Keratinocyte (primary cell): ENCODE measurements around the gene SLC25A19. TPM values are rescaled to one million over a fixed set of nuclear protein-coding genes. Genes with fewer than 3 reads are reported as not detected.
A peak's percentile ranks its signal among the peaks of the same experiment; 100 is the strongest.

Experiments
- DNase-seq: peaks from one replicate; pipeline ENCODE4 v3.0.0-alpha.2; 2011; ENCODE audit warnings: low read depth, missing footprints, low spot score
- FAIRE-seq: peaks from 2 replicates; lab custom pipeline; 2011; peaks lifted over from hg19 to GRCh38; lab: Jason Lieb, UNC
- H2AFZ ChIP-seq: 2 replicates; pipeline ENCODE4 v1.6.0; 2012; ENCODE audit warnings: low read length, control low read depth, inconsistent platforms; ENCODE audit not compliant: control insufficient read depth
- H3K27ac ChIP-seq: 2 replicates; pipeline ENCODE4 v1.5.1; 2011; ENCODE audit warnings: low read length; ENCODE audit not compliant: control insufficient read depth, insufficient read depth
- H3K27me3 ChIP-seq: 3 replicates; pipeline ENCODE4 v1.6.0; 2011; ENCODE audit warnings: low read length; ENCODE audit not compliant: control insufficient read depth, insufficient read depth; ENCODE audit errors: extremely low read depth
- H3K36me3 ChIP-seq, 2 experiments: 2 replicates in 1 of 2; 3 replicates in 1 of 2; pipeline ENCODE4 v1.5.1; 2011; ENCODE audit warnings: low read length in 2 of 2, mild to moderate bottlenecking in 1 of 2; ENCODE audit not compliant: control insufficient read depth in 2 of 2, insufficient read depth in 2 of 2; ENCODE audit errors: extremely low read depth in 1 of 2
- H3K4me1 ChIP-seq: 3 replicates; pipeline ENCODE4 v1.5.1; 2011; ENCODE audit warnings: low read length; ENCODE audit not compliant: control insufficient read depth, insufficient read depth; ENCODE audit errors: extremely low read depth
- H3K4me2 ChIP-seq: 3 replicates; pipeline ENCODE4 v1.6.0; 2011; ENCODE audit warnings: low read depth, low read length; ENCODE audit not compliant: control insufficient read depth, insufficient read depth; ENCODE audit errors: extremely low read depth
- H3K4me3 ChIP-seq, 3 experiments: fragments of 200-600 bp in 1 of 3; sonication (generic) in 1 of 3; 2 replicates in 2 of 3; 3 replicates in 1 of 3; pipeline ENCODE4 v1.5.1; 2011 to 2016; ENCODE audit warnings: low read length in 3 of 3, mild to moderate bottlenecking in 3 of 3, control low read depth in 2 of 3, inconsistent platforms in 1 of 3, low read depth in 1 of 3, mixed read lengths in 1 of 3, mixed run types in 1 of 3, moderate library complexity in 1 of 3; ENCODE audit not compliant: control insufficient read depth in 2 of 3, insufficient read depth in 2 of 3; ENCODE audit errors: extremely low read depth in 1 of 3
- H3K79me2 ChIP-seq: 2 replicates; pipeline ENCODE4 v1.6.0; 2012; ENCODE audit warnings: low read length; ENCODE audit not compliant: control insufficient read depth, insufficient read depth
- H3K9ac ChIP-seq: 3 replicates; pipeline ENCODE4 v1.6.0; 2011; ENCODE audit warnings: low read length; ENCODE audit not compliant: control insufficient read depth, insufficient read depth; ENCODE audit errors: extremely low read depth
- H3K9me1 ChIP-seq: 3 replicates; pipeline ENCODE4 v1.6.0; 2011; ENCODE audit warnings: low read length; ENCODE audit not compliant: control insufficient read depth, insufficient read depth; ENCODE audit errors: extremely low read depth
- H3K9me3 ChIP-seq: 2 replicates; pipeline ENCODE4 v1.5.1; 2012; ENCODE audit warnings: low read depth, low read length; ENCODE audit not compliant: control insufficient read depth
- H4K20me1 ChIP-seq: 3 replicates; pipeline ENCODE4 v1.6.0; 2011; ENCODE audit warnings: low read length; ENCODE audit not compliant: control insufficient read depth, insufficient read depth; ENCODE audit errors: extremely low read depth
- CTCF ChIP-seq, 3 experiments: IDR thresholded peaks in 1 of 3; conservative IDR thresholded peaks in 1 of 3; optimal IDR thresholded peaks in 1 of 3; 2 replicates in 2 of 3; 3 replicates in 1 of 3; pipeline versions ENCODE3 to v1.5.1; 2011; ENCODE audit warnings: low read length in 3 of 3, mild to moderate bottlenecking in 3 of 3, moderate library complexity in 2 of 3, control low read depth in 1 of 3, inconsistent platforms in 1 of 3; ENCODE audit not compliant: insufficient read depth in 2 of 3; ENCODE audit errors: extremely low read depth in 1 of 3
- EZH2 ChIP-seq: IDR thresholded peaks from one replicate; pipeline ENCODE4 v1.6.1; 2012; ENCODE audit warnings: inconsistent platforms, mild to moderate bottlenecking, low read length, moderate library complexity
- dilution Hi-C: fragments of 300-500 bp; cut with MboI; formaldehyde crosslinking; loops from one replicate; pipeline ENCODE4 v1.7.0; 2020; ENCODE audit warnings: low sequenced_read_pairs; ENCODE audit not compliant: extremely low pct_ligation_motif_present
- polyA plus RNA-seq, 5 experiments: library from polyadenylated mRNA; depleted of rRNA in 3 of 5; stranded (reverse) in 3 of 5; stranded (forward) in 1 of 5; unstranded in 1 of 5; fragments of >200 nt; gene quantifications; 1 replicate in 1 of 5; 2 replicates in 3 of 5; 3 replicates in 1 of 5; pipeline versions ENCODE4 v1.2.1 to v1.2.3, GENCODE V29; 2011 to 2012; ENCODE audit warnings: missing spikeins in 2 of 5, low read depth in 1 of 5, low replicate concordance in 1 of 5

Gene SLC25A19
- polyA plus RNA-seq, 1 donor (not counting 4 experiments of a cell fraction or from before 2014, with no cell fraction given): 7.0 TPM

- no peaks in the 10 kb centered on the region for H3K79me2 ChIP-seq
- H3K4me2 ChIP-seq: peak overlapping the region; percentile 84
- H3K9me3 ChIP-seq: no peaks in the 10 kb centered on the region
- dilution Hi-C loops: no loop called here
- H3K27ac ChIP-seq: no peak overlapping the region
- TF ChIP-seq CTCF (optimal IDR thresholded peaks at IDR 0.05 in 1 of 3, IDR thresholded peaks at IDR 0.05 in 1 of 3, conservative IDR thresholded peaks at IDR 0.05 in 1 of 3; ENCODE audit: extremely low read depth in 1 of 3, insufficient read depth in 2 of 3, low read length in 3 of 3) (no peak), EZH2 (no peak)
- peak overlapping the region; percentile 75 for H3K9ac ChIP-seq
- peak overlapping the region; percentile 89 for H2AFZ ChIP-seq
- peaks cover 2% of the 10 kb centered on the region for H3K9me1 ChIP-seq
- H3K4me3 ChIP-seq: peak overlapping the region; percentile 70 to 81 (median 70)
- no peaks in the 10 kb centered on the region for H3K27me3 ChIP-seq
- DNase-seq (no peak), FAIRE-seq (no peak)
- H3K36me3 ChIP-seq: peaks cover 6 to 12% of the 10 kb centered on the region in 2 experiments
- no peaks in the 10 kb centered on the region for H4K20me1 ChIP-seq
- peaks cover 20% of the 10 kb centered on the region for H3K4me1 ChIP-seq
Measured at GRCh38 chr17:75271955-75272847, 17.0 kb downstream of the SLC25A19 start.

- H2AFZ ChIP-seq: peak overlapping the region; percentile 89
- dilution Hi-C loops: no loop called here
- peak overlapping the region; percentile 70 to 81 (median 70) for H3K4me3 ChIP-seq
- H3K4me2 ChIP-seq: peak overlapping the region; percentile 84
- H3K27me3 ChIP-seq: no peaks in the 10 kb centered on the region
- H3K4me1 ChIP-seq: peaks cover 20% of the 10 kb centered on the region
- H3K27ac ChIP-seq: peak overlapping the region; percentile 36
- FAIRE-seq (no peak), DNase-seq (no peak)
- no peaks in the 10 kb centered on the region for H4K20me1 ChIP-seq
- peaks cover 2% of the 10 kb centered on the region for H3K9me1 ChIP-seq
- H3K79me2 ChIP-seq: no peaks in the 10 kb centered on the region
- H3K9ac ChIP-seq: peak overlapping the region; percentile 75
- H3K36me3 ChIP-seq: peaks cover 10% of the 10 kb centered on the region in 2 experiments
- no peaks in the 10 kb centered on the region for H3K9me3 ChIP-seq
- peak in 2 of 3 experiments; percentile 51 to 77 for TF ChIP-seq CTCF (optimal IDR thresholded peaks at IDR 0.05 in 1 of 3, IDR thresholded peaks at IDR 0.05 in 1 of 3, conservative IDR thresholded peaks at IDR 0.05 in 1 of 3; ENCODE audit: extremely low read depth in 1 of 3, insufficient read depth in 2 of 3, low read length in 3 of 3)
- TF ChIP-seq EZH2: no peak
Measured at GRCh38 chr17:75271233-75271954, 17.8 kb downstream of the SLC25A19 start.
